Jurkat, Clone E6-1 (cell line): ENCODE results near the gene SYT8.
"Not testable (repeated sequence)": the region's sequence is repeated elsewhere in the genome, so short reads cannot be mapped to it uniquely, and the experiment has no call there.

Experiments
- DNase-seq: peaks from one replicate; pipeline ENCODE4 v3.0.0-alpha.2; 2011; ENCODE audit warnings: low read depth, low spot score
- H3K4me3 ChIP-seq: 2 replicates; pipeline ENCODE4 v1.5.1; 2011; ENCODE audit warnings: mild to moderate bottlenecking, low read length, control low read depth, moderate library complexity

The SYT8 gene

DNA sequence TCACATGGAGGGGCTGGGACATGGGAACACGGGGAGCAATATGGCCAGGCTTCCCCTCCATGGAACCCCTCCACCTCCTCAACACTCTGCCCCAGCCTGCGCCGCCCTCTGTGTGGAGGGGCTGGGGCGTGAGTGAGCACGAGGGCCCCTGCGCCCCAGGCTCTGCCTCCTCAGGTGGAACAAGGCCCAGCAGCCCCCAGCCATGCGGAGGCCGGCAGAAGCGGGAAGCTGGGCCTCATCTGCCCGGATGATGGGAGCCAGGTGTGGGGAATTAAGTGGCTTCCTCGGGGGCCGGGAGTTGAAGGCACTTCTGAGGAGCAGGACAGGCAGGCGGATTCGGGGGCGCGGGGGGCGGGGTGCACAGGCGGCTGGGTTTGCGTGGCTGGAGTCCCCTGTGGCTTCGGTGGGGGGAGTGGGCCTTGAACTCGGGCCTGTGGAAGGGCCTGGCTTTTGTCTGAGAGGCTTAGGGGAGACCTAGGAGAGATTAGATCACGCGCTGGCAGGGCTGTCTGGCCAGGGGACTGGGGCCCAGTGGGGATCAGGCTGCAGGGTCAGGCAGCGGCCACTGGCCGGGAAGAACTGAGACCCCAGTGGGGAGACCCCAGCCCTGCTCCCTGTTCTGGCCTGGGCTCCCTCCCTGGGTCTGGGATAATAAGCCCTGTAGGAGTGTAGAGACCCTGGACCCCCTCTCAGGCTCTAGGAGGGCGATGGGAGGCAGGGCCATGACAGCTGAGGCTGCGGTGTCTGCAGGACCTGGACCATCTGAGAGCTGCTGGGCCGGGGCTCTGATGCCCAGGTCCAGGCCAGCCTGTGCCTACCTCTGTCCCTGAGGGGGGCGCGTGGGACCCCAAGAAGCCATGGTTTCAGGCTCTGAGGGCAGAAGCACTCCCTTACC, 43.6 kb downstream of the SYT8 start:
- no peak overlapping the region for H3K4me3 ChIP-seq
- no peak for DNase-seq

DNA sequence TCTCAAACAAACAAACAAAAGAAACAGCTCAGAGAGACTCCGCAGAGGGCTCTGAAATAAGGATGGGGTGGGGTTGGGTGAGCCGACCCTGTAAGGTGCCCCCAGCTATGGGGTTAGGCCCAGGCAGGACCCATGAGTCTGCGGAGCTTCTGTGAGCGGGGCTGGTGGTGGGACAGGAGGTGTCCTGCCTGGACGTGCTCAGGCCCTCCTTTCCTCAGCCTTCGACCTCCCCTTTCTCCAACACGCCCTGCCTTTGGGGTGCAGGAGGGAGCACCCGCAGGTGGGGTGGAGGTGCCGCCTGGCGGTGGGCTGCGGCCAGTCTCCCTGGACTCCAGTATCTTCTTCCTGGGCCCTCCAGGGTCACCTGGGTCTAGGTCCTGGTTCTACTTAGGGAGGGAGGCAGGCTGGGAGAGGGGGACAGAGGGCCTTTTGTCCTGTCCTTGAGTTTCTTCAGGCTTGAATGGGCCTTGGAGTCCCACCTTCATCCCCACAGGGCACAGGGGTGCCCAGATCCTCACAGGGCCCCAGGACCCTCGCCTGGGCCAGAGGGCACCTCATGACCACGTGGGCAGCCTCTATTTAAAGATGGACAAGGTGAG, 44.7 kb downstream of the SYT8 start:
- DNase-seq = no peak

DNA sequence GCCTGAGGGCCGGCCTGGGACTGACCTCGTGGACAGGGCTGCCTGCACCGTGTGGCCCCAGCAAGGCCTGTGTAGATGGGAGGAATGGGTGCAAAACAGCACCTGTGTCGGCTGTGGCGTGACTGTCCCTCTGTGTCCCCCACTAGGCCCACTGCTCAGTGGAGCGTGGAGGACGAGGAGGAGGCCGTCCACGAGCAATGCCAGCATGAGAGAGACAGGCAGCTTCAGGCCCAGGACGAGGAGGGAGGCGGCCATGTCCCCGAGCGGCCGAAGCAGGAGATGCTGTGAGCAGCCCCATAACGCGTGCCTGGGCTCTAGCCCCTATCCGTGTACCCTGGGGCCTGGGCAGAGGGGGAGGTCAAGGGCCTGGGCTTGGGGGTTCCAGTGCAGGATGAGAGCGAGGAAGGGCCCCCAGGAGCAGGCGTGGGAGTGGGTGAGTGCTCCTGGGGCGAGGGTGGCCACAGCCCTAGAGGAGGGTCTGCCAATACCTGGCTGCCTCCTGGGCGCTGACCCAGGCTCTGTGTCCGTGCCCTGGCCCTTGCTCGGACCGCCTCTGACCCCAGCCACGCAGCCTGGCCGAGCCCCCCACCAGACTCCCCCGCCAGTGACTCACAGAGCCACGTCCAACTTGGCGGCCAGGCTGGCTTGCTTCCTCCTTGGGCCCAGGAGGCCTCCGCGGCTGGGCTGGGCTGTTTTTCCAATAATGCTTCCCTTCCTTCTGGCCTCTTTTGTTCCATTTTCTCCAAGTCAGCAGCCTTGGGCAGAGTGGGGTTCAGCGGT, 45.3 kb downstream of the SYT8 start:
- no peak for DNase-seq
- H3K4me3 ChIP-seq = no peak overlapping the region

More for the DNA sequence above, 44.7 kb downstream of the SYT8 start:
- H3K4me3 ChIP-seq = no peak overlapping the region

- DNase-seq = no peak
- H3K4me3 ChIP-seq = no peak overlapping the region
Observed at GRCh38 chr11:1880746-1881441, 46.1 kb downstream of the SYT8 start.

DNA sequence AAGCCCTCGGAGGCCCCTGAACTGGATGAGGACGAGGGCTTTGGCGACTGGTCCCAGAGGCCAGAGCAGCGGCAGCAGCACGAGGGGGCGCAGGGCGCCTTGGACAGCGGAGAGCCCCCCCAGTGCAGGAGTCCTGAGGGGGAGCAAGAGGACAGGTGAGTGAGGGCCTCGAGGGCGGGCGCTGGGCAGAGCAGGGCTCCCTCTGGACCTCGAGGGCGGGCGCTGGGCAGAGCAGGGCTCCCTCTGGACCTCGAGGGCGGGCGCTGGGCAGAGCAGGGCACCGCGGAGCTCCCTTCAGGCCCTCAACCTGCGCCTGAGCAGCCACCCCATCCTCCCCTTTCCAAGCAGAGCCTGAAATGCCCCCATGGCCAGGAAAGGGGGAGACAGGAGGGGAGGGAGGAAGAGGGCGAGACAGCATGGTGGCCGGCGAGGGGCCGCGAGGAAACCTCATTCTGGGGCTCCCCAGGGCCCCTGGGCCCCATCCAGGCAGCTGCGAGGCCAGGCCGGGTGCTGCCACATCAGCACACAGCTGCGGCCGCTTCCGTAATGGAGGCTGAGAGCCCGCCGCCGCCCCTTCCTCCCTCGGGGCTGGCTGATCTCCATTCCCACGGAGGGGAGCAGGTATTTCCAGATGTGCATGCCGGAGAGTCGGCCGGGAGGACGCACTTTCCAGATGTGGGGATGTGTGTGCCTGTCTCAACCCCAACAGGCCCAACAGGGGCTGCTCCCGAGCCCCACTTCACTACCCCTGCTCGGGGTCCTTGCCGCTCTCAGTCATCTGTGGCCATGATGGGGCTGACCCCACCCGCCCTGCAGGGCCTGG, 46.9 kb downstream of the SYT8 start:
- DNase-seq = no peak
- H3K4me3 ChIP-seq = no peak overlapping the region

GRCh38 chr11:1882265-1883238, 47.8 kb downstream of the SYT8 start:
- no peak overlapping the region for H3K4me3 ChIP-seq
- DNase-seq = peak; percentile 57

- DNase-seq = no peak
- H3K4me3 ChIP-seq = no peak overlapping the region
Observed at GRCh38 chr11:1883346-1884302, 48.8 kb downstream of the SYT8 start.

DNA sequence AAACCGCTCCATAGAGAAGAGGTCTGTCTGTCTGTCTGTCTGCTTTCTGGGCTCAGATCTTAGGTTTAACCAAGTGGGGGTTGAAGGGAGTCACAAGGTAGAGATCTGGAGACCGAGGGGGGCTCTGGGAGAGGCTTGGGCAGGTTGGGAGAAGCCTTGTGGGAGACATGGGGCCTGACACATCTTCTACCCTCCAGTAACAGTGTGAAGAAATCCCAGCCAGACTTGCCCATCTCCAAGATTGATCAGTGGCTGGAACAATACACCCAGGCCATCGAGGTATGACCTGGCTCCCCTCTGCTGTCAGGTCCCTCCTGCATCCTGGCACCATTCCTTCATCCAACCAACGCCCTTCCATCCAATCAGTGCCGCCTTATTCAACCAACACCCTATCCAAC, 49.5 kb downstream of the SYT8 start:
- no peak for DNase-seq
- H3K4me3 ChIP-seq = no peak overlapping the region

- DNase-seq, H3K4me3 ChIP-seq: not testable (repeated sequence)
Observed at GRCh38 chr11:1886551-1886950, 51.8 kb downstream of the SYT8 start.
